ENCODE measurements around the gene SUN2. TPM values are rescaled to one million over a fixed set of nuclear protein-coding genes. Genes with fewer than 3 reads are reported as not detected.

SUN2 gene
- total RNA-seq, 1 experiment from 2014 or later: 45.1 TPM

- ChIA-PET CTCF (no interaction called here), POLR2A (interaction anchor here (0.6 kb wide), 2 partner anchors 23 to 334 kb away, joined by 4 read pairs; no protein-coding TSS in a partner anchor)
- Histone ChIP-seq H3K27ac (ENCODE audit: low read length) (no peak overlapping the region), H3K36me3 (ENCODE audit: control insufficient read depth, insufficient read depth, low read length) (no peaks in the 10 kb centered on the region), H3K27me3 (ENCODE audit: control insufficient read depth, insufficient read depth, low read length) (no peaks in the 10 kb centered on the region), H3K9me3 (ENCODE audit: control insufficient read depth, insufficient read depth, low read depth, low read length) (no peaks in the 10 kb centered on the region), H3K4me3 (ENCODE audit: low read depth in 2 of 2, low read length in 2 of 2) (no peak overlapping the region), H3K4me1 (ENCODE audit: control insufficient read depth, insufficient read depth, low read length) (0 out of 2 replicates have a peak, but pooled peaks cover 4% of the 10 kb centered on the region)
- in situ Hi-C loops (cut with HindIII; ENCODE audit: low pct_unique_long_range_greater_than_20kb, low sequenced_read_pairs): no loop called here
- DNase-seq (ENCODE audit: low read depth, low spot score): no peak
- BruUV-seq (replicated peaks): no TSS peak
- no peak for ATAC-seq
- intact Hi-C loops (cut with micrococcal nuclease; ENCODE audit: unreplicated experiment): no loop called here
- no peak for TF ChIP-seq SIN3A (IDR thresholded peaks at IDR 0.05; ENCODE audit: borderline replicate concordance, insufficient read depth, low read depth, low read length)
- no peak for TF ChIP-seq TCF7L2 (IDR thresholded peaks at IDR 0.05; ENCODE audit: low read depth, low read length)
These were observed 28.2 kb upstream of the SUN2 start for GRCh38 chr22:38784035-38784434.

DNA sequence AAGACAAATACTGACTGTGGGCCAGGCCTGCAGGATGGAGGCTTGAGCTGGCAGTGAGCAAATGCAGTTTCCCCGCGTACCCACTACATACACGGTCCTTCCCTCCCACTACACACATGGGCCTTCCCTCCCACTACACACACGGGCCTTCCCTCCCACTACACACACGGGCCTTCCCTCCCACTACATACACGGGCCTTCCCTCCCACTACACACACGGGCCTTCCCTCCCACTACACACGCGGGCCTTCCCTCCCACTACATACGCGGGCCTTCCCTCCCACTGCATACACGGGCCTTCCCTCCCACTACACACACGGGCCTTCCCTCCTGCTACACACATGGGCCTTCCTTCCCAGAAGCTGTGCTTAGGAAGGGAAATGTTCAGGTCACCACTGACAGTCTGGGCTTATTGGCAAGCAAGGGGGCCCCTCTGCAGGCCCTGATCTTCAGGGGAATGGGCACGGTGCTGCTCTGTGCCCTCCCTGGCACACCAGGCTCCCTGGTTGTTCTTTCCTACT is 27.4 kb upstream of the SUN2 start:
- in situ Hi-C loops (cut with HindIII; ENCODE audit: low pct_unique_long_range_greater_than_20kb, low sequenced_read_pairs) (no loop called here), intact Hi-C loops (cut with micrococcal nuclease; ENCODE audit: unreplicated experiment) (no loop called here)
- CTCF ChIA-PET: interaction anchor here (1.4 kb wide), 1 partner anchor 14 kb away, joined by 3 read pairs; no protein-coding TSS in a partner anchor
- Histone ChIP-seq H3K4me3 (ENCODE audit: low read depth in 2 of 2, low read length in 2 of 2) (no peak overlapping the region), H3K27me3 (ENCODE audit: control insufficient read depth, insufficient read depth, low read length) (no peaks in the 10 kb centered on the region), H3K9me3 (ENCODE audit: control insufficient read depth, insufficient read depth, low read depth, low read length) (no peaks in the 10 kb centered on the region), H3K27ac (ENCODE audit: low read length) (no peak overlapping the region), H3K36me3 (ENCODE audit: control insufficient read depth, insufficient read depth, low read length) (no peaks in the 10 kb centered on the region), H3K4me1 (ENCODE audit: control insufficient read depth, insufficient read depth, low read length) (no peaks in the 10 kb centered on the region)
- no peak for DNase-seq (ENCODE audit: low read depth, low spot score)
- TF ChIP-seq SIN3A (IDR thresholded peaks at IDR 0.05; ENCODE audit: borderline replicate concordance, insufficient read depth, low read depth, low read length): no peak
- no peak for TF ChIP-seq TCF7L2 (IDR thresholded peaks at IDR 0.05; ENCODE audit: low read depth, low read length)
- no peak for TF ChIP-seq REST (IDR thresholded peaks at IDR 0.05; ENCODE audit: insufficient read depth in 1 of 2, low read depth in 2 of 2, low read length in 1 of 2)
- no peak for TF ChIP-seq POLR2AphosphoS5 (IDR thresholded peaks at IDR 0.05; ENCODE audit: low read depth, low read length)
- TF ChIP-seq, protein P1, sequence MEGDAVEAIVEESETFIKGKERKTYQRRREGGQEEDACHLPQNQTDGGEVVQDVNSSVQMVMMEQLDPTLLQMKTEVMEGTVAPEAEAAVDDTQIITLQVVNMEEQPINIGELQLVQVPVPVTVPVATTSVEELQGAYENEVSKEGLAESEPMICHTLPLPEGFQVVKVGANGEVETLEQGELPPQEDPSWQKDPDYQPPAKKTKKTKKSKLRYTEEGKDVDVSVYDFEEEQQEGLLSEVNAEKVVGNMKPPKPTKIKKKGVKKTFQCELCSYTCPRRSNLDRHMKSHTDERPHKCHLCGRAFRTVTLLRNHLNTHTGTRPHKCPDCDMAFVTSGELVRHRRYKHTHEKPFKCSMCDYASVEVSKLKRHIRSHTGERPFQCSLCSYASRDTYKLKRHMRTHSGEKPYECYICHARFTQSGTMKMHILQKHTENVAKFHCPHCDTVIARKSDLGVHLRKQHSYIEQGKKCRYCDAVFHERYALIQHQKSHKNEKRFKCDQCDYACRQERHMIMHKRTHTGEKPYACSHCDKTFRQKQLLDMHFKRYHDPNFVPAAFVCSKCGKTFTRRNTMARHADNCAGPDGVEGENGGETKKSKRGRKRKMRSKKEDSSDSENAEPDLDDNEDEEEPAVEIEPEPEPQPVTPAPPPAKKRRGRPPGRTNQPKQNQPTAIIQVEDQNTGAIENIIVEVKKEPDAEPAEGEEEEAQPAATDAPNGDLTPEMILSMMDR (IDR thresholded peaks at IDR 0.05): no peak
- no TSS peak for BruUV-seq (replicated peaks)
- ATAC-seq: no peak
- POLR2A ChIA-PET: no interaction called here

- CTCF ChIA-PET: interaction anchor here (0.6 to 1.4 kb wide), 2 partner anchors 14 to 312 kb away, joined by 3 read pairs; no protein-coding TSS in a partner anchor
These were observed 26.8 kb upstream of the SUN2 start for GRCh38 chr22:38782402-38783094.

More at GRCh38 chr22:38782402-38783094, 26.8 kb upstream of the SUN2 start:
- Histone ChIP-seq H3K27ac (ENCODE audit: low read length) (no peak overlapping the region), H3K9me3 (ENCODE audit: control insufficient read depth, insufficient read depth, low read depth, low read length) (no peaks in the 10 kb centered on the region), H3K4me3 (ENCODE audit: low read depth in 2 of 2, low read length in 2 of 2) (no peak overlapping the region), H3K36me3 (ENCODE audit: control insufficient read depth, insufficient read depth, low read length) (no peaks in the 10 kb centered on the region), H3K27me3 (ENCODE audit: control insufficient read depth, insufficient read depth, low read length) (no peaks in the 10 kb centered on the region), H3K4me1 (ENCODE audit: control insufficient read depth, insufficient read depth, low read length) (no peaks in the 10 kb centered on the region)
- in situ Hi-C loops (cut with HindIII; ENCODE audit: low pct_unique_long_range_greater_than_20kb, low sequenced_read_pairs) (no loop called here), intact Hi-C loops (cut with micrococcal nuclease; ENCODE audit: unreplicated experiment) (no loop called here)
- no TSS peak for BruUV-seq (replicated peaks)
- POLR2A ChIA-PET: no interaction called here
- no peak for DNase-seq (ENCODE audit: low read depth, low spot score)
- TF ChIP-seq TCF7L2 (IDR thresholded peaks at IDR 0.05; ENCODE audit: low read depth, low read length): no peak
- no peak for TF ChIP-seq SIN3A (IDR thresholded peaks at IDR 0.05; ENCODE audit: borderline replicate concordance, insufficient read depth, low read depth, low read length)
- no peak for TF ChIP-seq POLR2AphosphoS5 (IDR thresholded peaks at IDR 0.05; ENCODE audit: low read depth, low read length)
- no peak for TF ChIP-seq REST (IDR thresholded peaks at IDR 0.05; ENCODE audit: insufficient read depth in 1 of 2, low read depth in 2 of 2, low read length in 1 of 2)
- TF ChIP-seq, protein P1 (IDR thresholded peaks at IDR 0.05): no peak
- ATAC-seq: no peak; the same call in 1 of the 2 replicates
